Spleen (tissue), 11 donors: ENCODE measurements around the gene TWIST1. TPM values are rescaled to one million over a fixed set of nuclear protein-coding genes. Genes with fewer than 3 reads are reported as not detected.

ENCODE experiments used
- DNase-seq: peaks from one replicate; pipeline ENCODE4 v3.0.0-alpha.2; 2020
- H3K27ac ChIP-seq, 8 donors: fragments of 200-600 bp; sonication (generic) in 7 of 8; 1 replicate in 4 of 8; 2 replicates in 4 of 8; pipeline versions ENCODE4 v1.5.0 to v1.8.0; 2016 to 2021; ENCODE audit warnings: inconsistent platforms in 4 of 8, mild to moderate bottlenecking in 4 of 8, moderate library complexity in 1 of 8
- H3K27me3 ChIP-seq, 7 donors: fragments of 200-600 bp; sonication (generic) in 6 of 7; replicated peaks in 1 of 7; 1 replicate in 4 of 7; 2 replicates in 3 of 7; pipeline versions ENCODE4 v1.5.0 to v1.8.0; 2016 to 2021; ENCODE audit warnings: inconsistent platforms in 3 of 7, mild to moderate bottlenecking in 1 of 7
- H3K36me3 ChIP-seq, 6 donors: fragments of 200-600 bp; sonication (generic) in 5 of 6; 1 replicate in 4 of 6; 2 replicates in 2 of 6; pipeline versions ENCODE4 v1.5.0 to v1.8.0; 2016 to 2021; ENCODE audit warnings: inconsistent platforms in 2 of 6
- H3K4me1 ChIP-seq, 6 donors: fragments of 200-600 bp; sonication (generic) in 5 of 6; 1 replicate in 3 of 6; 2 replicates in 3 of 6; pipeline versions ENCODE4 v1.5.0 to v1.8.0; 2016 to 2021; ENCODE audit warnings: inconsistent platforms in 3 of 6
- H3K4me3 ChIP-seq, 8 donors: fragments of 200-600 bp; sonication (generic) in 7 of 8; 1 replicate in 4 of 8; 2 replicates in 4 of 8; pipeline versions ENCODE4 v1.5.0 to v1.8.0; 2016 to 2021; ENCODE audit warnings: inconsistent platforms in 4 of 8, mild to moderate bottlenecking in 4 of 8, moderate library complexity in 2 of 8
- H3K9me3 ChIP-seq, 8 donors: fragments of 200-600 bp; sonication (generic) in 7 of 8; 1 replicate in 4 of 8; 2 replicates in 4 of 8; pipeline versions ENCODE4 v1.5.0 to v1.8.0; 2016 to 2021; ENCODE audit warnings: inconsistent platforms in 4 of 8
- POLR2A ChIP-seq, 3 donors: fragments of 450-650 bp; IDR thresholded peaks; one replicate each; pipeline ENCODE4 v1.5.1; 2017; ENCODE audit warnings: antibody characterized with exemption in 3 of 3, mild to moderate bottlenecking in 1 of 3
- POLR2AphosphoS5 ChIP-seq, 3 donors: sonication (generic); formaldehyde crosslinking; IDR thresholded peaks; one replicate each; pipeline ENCODE4 v1.5.1; 2017; ENCODE audit warnings: antibody characterized with exemption in 3 of 3
- WGBS, 5 donors: extraction: QIAGEN DNeasy Blood & Tissue Kit in 3 of 5; methylation state at CpG; one replicate each; pipeline versions ENCODE4 v1.1.5 to v1.1.7; 2013 to 2018; 5-methylcytosine and 5-hydroxymethylcytosine counted together
- intact Hi-C: fragments of 100-400 bp; cut with DNase I; formaldehyde crosslinking; loops from one replicate; pipeline ENCODE4 v1.15.0; 2023; ENCODE audit warnings: low total_unique reads
- polyA plus RNA-seq, 3 donors: library from polyadenylated mRNA; stranded (reverse); fragments of 200-250 nt; gene quantifications; one replicate each; pipeline ENCODE4 v1.2.1, GENCODE V29; 2013
- total RNA-seq, 7 donors: library from RNA; depleted of rRNA in 3 of 7; stranded (reverse); fragments of >200 nt in 3 of 7; fragmentation: NEBNext Ultra II Directional in 4 of 7; extraction: Animal tissue kit (Norgen Biotek cat#: 25700) in 4 of 7; gene quantifications; one replicate each; pipeline versions ENCODE4 v1.1.0 to v1.2.1, GENCODE V29; 2016 to 2021
- TF ChIP-seq, protein P1 (sequence below), 11 experiments: fragments of 200-600 bp in 7 of 11; fragments of 450-650 bp in 4 of 11; sonication (generic) in 4 of 11; IDR thresholded peaks in 8 of 11; conservative IDR thresholded peaks in 3 of 11; 1 replicate in 7 of 11; 2 replicates in 4 of 11; pipeline versions ENCODE4 v1.4.0 to v1.8.0; 2016 to 2021; ENCODE audit warnings: antibody characterized with exemption in 11 of 11, inconsistent platforms in 4 of 11, mild to moderate bottlenecking in 1 of 11
- donor health status: healthy with polysubstance abuse.
- donor health status: DM: no; HTN: no; CAD: no; lungs with moderate emphysema.
- donor health status: DM: no; HTN: no; CAD: no.
- donor health status: Bipolar disorder and iron deficiency.
- donor health status: healthy.
- donor health status: DM: no; HTN: no; CAD: no.
- donor health status: DM: yes; HTN: yes; CAD: no.

TWIST1 gene
- total and polyA plus RNA-seq, 10 donors: 0.33 TPM; not detected in 9

- Histone ChIP-seq H3K27me3 (peaks cover 0 to 7% (median 0%) of the 10 kb centered on the region in 7 donors), H3K4me3 (no peak overlapping the region), H3K36me3 (no peaks in the 10 kb centered on the region), H3K4me1 (no peaks in the 10 kb centered on the region), H3K9me3 (no peaks in the 10 kb centered on the region), H3K27ac (no peak overlapping the region)
- 10 to 21% (median 11%) methylated on average over 3 of the region's 3 CpGs for WGBS, 5 donors
- no peak for DNase-seq
- TF ChIP-seq, protein P1, sequence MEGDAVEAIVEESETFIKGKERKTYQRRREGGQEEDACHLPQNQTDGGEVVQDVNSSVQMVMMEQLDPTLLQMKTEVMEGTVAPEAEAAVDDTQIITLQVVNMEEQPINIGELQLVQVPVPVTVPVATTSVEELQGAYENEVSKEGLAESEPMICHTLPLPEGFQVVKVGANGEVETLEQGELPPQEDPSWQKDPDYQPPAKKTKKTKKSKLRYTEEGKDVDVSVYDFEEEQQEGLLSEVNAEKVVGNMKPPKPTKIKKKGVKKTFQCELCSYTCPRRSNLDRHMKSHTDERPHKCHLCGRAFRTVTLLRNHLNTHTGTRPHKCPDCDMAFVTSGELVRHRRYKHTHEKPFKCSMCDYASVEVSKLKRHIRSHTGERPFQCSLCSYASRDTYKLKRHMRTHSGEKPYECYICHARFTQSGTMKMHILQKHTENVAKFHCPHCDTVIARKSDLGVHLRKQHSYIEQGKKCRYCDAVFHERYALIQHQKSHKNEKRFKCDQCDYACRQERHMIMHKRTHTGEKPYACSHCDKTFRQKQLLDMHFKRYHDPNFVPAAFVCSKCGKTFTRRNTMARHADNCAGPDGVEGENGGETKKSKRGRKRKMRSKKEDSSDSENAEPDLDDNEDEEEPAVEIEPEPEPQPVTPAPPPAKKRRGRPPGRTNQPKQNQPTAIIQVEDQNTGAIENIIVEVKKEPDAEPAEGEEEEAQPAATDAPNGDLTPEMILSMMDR (IDR thresholded peaks at IDR 0.05 in 8 of 11, conservative IDR thresholded peaks at IDR 0.05 in 3 of 11): no peak
- TF ChIP-seq POLR2A (IDR thresholded peaks at IDR 0.05) (no peak), POLR2AphosphoS5 (IDR thresholded peaks at IDR 0.05) (no peak)
- intact Hi-C loops: no loop called here
These were observed 27.6 kb downstream of the TWIST1 start for GRCh38 chr7:19089797-19090196.

DNA sequence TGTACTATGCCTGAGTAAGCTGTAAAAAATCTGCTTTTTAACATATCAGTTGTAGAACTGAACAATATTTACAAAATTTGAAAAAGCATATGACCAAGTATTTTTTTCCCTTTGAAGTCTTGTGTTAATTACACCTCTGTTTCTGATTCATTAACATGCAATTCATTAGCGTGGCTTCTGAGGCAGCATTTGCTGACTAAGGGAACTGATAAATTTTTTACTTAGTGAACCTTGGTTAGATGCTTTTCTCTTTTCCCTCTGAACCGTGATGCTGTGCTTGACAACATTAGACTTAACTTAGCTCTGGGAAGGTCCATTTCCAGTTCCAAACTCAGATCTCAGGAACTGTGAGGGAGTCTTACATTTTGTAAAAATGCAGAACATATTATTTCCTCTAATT lies 28.1 kb downstream of the TWIST1 start:
- no peak for TF ChIP-seq POLR2A (IDR thresholded peaks at IDR 0.05)
- TF ChIP-seq, protein P1 (IDR thresholded peaks at IDR 0.05 in 8 of 11, conservative IDR thresholded peaks at IDR 0.05 in 3 of 11): no peak

GRCh38 chr7:19080093-19080492 lies 37.3 kb downstream of the TWIST1 start:
- DNase-seq: no peak
- intact Hi-C loops: no loop called here
- H3K36me3 ChIP-seq: no peaks in the 10 kb centered on the region
- H3K4me1 ChIP-seq: no peaks in the 10 kb centered on the region
- H3K9me3 ChIP-seq: no peaks in the 10 kb centered on the region
- H3K27ac ChIP-seq: no peak overlapping the region
- TF ChIP-seq, protein P1 (IDR thresholded peaks at IDR 0.05 in 8 of 11, conservative IDR thresholded peaks at IDR 0.05 in 3 of 11): no peak
- TF ChIP-seq POLR2AphosphoS5 (IDR thresholded peaks at IDR 0.05) (no peak), POLR2A (IDR thresholded peaks at IDR 0.05) (no peak)
- no peaks in the 10 kb centered on the region for H3K27me3 ChIP-seq
- no peak overlapping the region for H3K4me3 ChIP-seq
- WGBS, 5 donors: 22 to 71% (median 40%) methylated on average over 1 of the region's 1 CpG

More for the DNA sequence above, 28.1 kb downstream of the TWIST1 start:
- WGBS, 5 donors: 59 to 74% (median 68%) methylated on average over 2 of the region's 2 CpGs
- Histone ChIP-seq H3K4me3 (no peak overlapping the region), H3K27ac (no peak overlapping the region), H3K9me3 (no peaks in the 10 kb centered on the region), H3K27me3 (peaks cover 0 to 2% (median 0%) of the 10 kb centered on the region in 7 donors), H3K4me1 (no peaks in the 10 kb centered on the region), H3K36me3 (no peaks in the 10 kb centered on the region)
- DNase-seq: no peak
- intact Hi-C loops: no loop called here

DNA sequence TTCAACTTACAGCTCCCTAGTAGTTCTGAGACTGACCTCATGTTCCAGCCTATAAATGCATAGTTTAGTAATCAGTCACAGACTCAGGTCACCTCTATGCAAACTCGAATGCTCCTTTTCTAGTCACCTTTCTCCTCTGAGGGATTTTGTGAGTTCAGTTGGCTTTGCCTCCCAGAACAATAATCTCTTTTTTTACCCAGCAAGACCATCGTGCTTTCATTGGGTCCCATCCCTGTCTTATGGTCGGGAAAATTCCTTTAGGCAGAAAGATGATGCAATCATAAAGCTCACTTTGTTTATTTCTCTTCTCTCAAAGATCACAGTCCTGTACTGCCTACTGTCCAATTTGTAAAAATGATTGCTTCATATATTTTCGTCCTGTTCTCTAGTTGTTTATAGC lies 38.4 kb downstream of the TWIST1 start:
- WGBS, 5 donors: 65 to 88% (median 70%) methylated on average over 4 of the region's 4 CpGs
- H3K27me3 ChIP-seq: no peaks in the 10 kb centered on the region
- TF ChIP-seq POLR2A (IDR thresholded peaks at IDR 0.05): no peak
- TF ChIP-seq, protein P1 (IDR thresholded peaks at IDR 0.05 in 8 of 11, conservative IDR thresholded peaks at IDR 0.05 in 3 of 11): no peak
- TF ChIP-seq POLR2AphosphoS5 (IDR thresholded peaks at IDR 0.05): no peak
- intact Hi-C loops: no loop called here
- no peaks in the 10 kb centered on the region for H3K4me1 ChIP-seq
- H3K9me3 ChIP-seq: peaks cover 0 to 4% (median 1%) of the 10 kb centered on the region in 8 donors
- H3K36me3 ChIP-seq: no peaks in the 10 kb centered on the region
- no peak for DNase-seq
- H3K27ac ChIP-seq: no peak overlapping the region
- no peak overlapping the region for H3K4me3 ChIP-seq
